ENCODE results near the gene AFDN. TPM values are rescaled to one million over a fixed set of nuclear protein-coding genes. Genes with fewer than 3 reads are reported as not detected.

AFDN gene
- total RNA-seq, 1 experiment from 2014 or later, result 107 TPM

DNA sequence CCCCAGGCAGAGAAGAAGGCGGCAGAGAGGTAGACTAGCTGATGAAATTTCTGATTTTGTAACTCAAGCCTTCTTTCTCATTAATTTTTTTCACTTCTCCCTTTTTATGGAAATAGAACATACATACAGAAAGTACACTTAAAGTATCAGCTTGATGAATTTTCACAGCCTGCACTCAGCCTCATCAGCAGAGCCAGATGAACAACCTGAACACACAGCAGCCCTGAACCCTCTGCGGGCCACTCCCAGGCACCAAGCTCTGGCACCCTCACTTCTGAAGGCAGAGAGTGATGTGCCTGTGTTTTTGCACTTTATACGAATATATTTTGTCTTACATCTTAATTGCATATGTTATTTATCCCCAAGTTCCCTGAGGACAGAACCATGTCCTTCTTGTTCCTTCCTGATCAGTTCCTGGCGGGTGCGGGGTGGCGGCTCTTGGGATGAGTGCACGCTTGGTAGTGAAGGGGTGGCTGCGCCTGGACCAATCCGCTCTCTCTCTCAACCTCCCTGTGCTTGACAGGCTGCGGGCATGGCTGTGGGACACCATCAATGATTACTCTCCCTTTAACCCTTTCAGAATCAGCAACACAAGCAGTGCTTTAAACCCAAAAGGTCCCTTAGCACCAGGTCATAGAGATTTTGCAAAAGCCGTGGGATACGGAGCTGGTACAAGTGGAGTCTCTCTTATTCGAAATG lies 34.8 kb upstream of the AFDN start:
- no peaks in the 10 kb centered on the region for H3K27me3 ChIP-seq (replicated peaks; ENCODE audit: insufficient read depth, low read depth, low read length, poor library complexity)
- no TSS peak for BruUV-seq (replicated peaks)
- H3K36me3 ChIP-seq (ENCODE audit: insufficient read depth, low read length, poor library complexity, severe bottlenecking), result no peaks in the 10 kb centered on the region
- peaks cover 25% of the 10 kb centered on the region for H3K4me1 ChIP-seq (ENCODE audit: insufficient read depth, low read length, poor library complexity, severe bottlenecking)
- POLR2A ChIA-PET (ENCODE audit: low non-redundant PET), result no interaction called here
- H3K27ac ChIP-seq (ENCODE audit: low read depth, low read length, poor library complexity, severe bottlenecking), result no peak overlapping the region
- intact Hi-C loops (cut with micrococcal nuclease; ENCODE audit: unreplicated experiment), result no loop called here
- CTCF ChIA-PET, result interaction anchor here (0.5 kb wide), 1 partner anchor 505 kb away, joined by 4 read pairs; no protein-coding TSS in a partner anchor
- no peak for TF ChIP-seq EZH2 (IDR thresholded peaks at IDR 0.05; ENCODE audit: borderline replicate concordance, low read depth, low read length, poor library complexity, severe bottlenecking)
- TF ChIP-seq, protein P1, sequence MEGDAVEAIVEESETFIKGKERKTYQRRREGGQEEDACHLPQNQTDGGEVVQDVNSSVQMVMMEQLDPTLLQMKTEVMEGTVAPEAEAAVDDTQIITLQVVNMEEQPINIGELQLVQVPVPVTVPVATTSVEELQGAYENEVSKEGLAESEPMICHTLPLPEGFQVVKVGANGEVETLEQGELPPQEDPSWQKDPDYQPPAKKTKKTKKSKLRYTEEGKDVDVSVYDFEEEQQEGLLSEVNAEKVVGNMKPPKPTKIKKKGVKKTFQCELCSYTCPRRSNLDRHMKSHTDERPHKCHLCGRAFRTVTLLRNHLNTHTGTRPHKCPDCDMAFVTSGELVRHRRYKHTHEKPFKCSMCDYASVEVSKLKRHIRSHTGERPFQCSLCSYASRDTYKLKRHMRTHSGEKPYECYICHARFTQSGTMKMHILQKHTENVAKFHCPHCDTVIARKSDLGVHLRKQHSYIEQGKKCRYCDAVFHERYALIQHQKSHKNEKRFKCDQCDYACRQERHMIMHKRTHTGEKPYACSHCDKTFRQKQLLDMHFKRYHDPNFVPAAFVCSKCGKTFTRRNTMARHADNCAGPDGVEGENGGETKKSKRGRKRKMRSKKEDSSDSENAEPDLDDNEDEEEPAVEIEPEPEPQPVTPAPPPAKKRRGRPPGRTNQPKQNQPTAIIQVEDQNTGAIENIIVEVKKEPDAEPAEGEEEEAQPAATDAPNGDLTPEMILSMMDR (conservative IDR thresholded peaks at IDR 0.05; ENCODE audit: low read depth, low read length), result no peak
- no peak overlapping the region for H3K4me3 ChIP-seq (ENCODE audit: low read depth, low read length, poor library complexity, severe bottlenecking)
- no peaks in the 10 kb centered on the region for H3K9me3 ChIP-seq (ENCODE audit: low read depth, low read length, poor library complexity, severe bottlenecking)
- DNase-seq (ENCODE audit: low spot score), result no peak

DNA sequence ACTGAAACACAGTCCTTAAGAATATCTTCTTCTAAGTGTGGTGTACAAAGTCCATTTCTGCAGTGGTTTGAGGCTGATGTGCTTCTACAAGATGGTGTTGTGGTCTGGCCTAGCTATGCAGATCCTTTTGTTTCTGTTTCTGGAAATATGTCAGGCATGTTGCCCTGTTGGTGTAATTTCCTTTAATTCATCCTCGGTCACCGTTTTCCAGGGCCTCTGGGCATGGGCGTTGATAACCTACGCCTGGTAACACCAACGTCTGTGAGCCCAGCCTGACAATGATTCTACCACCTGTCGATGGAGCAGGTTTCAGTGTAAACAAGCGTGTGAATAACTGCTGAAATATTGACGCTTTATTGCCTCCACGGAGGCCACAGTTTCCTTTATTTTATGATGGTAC lies 33.3 kb upstream of the AFDN start:
- intact Hi-C loops (cut with micrococcal nuclease; ENCODE audit: unreplicated experiment), result no loop called here
- Histone ChIP-seq H3K9me3 (ENCODE audit: low read depth, low read length, poor library complexity, severe bottlenecking) (no peaks in the 10 kb centered on the region), H3K4me3 (ENCODE audit: low read depth, low read length, poor library complexity, severe bottlenecking) (no peak overlapping the region), H3K27me3 (replicated peaks; ENCODE audit: insufficient read depth, low read depth, low read length, poor library complexity) (no peaks in the 10 kb centered on the region), H3K4me1 (ENCODE audit: insufficient read depth, low read length, poor library complexity, severe bottlenecking) (peaks cover 10% of the 10 kb centered on the region), H3K27ac (ENCODE audit: low read depth, low read length, poor library complexity, severe bottlenecking) (no peak overlapping the region), H3K36me3 (ENCODE audit: insufficient read depth, low read length, poor library complexity, severe bottlenecking) (no peaks in the 10 kb centered on the region)
- no peak for DNase-seq (ENCODE audit: low spot score)
- BruUV-seq (replicated peaks), result no TSS peak
- CTCF ChIA-PET, result no interaction called here
- TF ChIP-seq, protein P1 (conservative IDR thresholded peaks at IDR 0.05; ENCODE audit: low read depth, low read length), result no peak
- TF ChIP-seq EZH2 (IDR thresholded peaks at IDR 0.05; ENCODE audit: borderline replicate concordance, low read depth, low read length, poor library complexity, severe bottlenecking), result no peak
- POLR2A ChIA-PET (ENCODE audit: low non-redundant PET), result no interaction called here

DNA sequence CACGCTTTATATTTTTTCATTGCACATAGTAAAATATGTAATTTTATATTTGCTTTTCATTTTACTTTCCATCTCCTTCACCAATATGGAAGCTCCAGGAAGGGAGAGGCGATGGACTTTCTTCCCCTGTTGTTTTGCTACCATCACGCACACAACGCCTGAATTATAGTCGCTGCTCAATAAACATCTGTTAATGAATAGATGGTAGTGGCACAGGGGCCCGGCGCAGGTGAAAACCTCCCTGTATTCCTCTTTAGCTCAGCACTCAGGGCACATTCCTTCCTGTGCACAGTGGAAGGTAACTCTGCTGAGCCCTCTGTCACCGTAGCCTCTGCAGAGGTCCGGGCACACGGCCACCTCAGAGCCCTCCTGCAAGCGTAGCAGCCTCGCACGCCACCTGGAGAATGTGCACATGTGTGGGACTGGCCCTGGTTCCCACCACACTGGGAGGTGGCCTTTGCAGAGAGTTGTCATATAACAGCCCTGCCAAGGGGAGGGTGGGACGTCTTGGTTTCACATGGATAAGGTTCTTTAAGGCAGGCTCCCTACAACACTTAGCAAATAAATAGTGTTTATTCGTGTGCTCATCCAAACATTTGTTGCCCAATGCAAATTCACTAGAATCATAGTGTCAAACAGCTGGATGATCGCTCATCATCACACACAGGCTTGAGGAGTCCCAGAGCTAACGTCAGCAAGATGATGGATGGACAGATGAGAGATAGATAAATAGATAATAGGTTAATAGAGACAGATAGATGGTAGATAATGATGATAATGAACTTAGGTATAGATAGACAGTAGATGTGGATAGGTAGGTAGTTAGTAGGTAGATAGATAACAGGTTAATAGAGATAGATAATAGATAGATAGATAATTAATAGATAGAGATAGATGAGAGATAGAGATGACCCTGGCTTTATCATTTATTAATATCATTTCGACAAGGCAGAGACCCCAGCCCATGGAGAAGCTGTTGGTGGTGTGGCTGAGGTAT lies 32.3 kb upstream of the AFDN start:
- H3K36me3 ChIP-seq (ENCODE audit: insufficient read depth, low read length, poor library complexity, severe bottlenecking), result no peaks in the 10 kb centered on the region
- CTCF ChIA-PET, result no interaction called here
- TF ChIP-seq EZH2 (IDR thresholded peaks at IDR 0.05; ENCODE audit: borderline replicate concordance, low read depth, low read length, poor library complexity, severe bottlenecking), result no peak
- TF ChIP-seq, protein P1 (conservative IDR thresholded peaks at IDR 0.05; ENCODE audit: low read depth, low read length), result no peak
- no peaks in the 10 kb centered on the region for H3K4me1 ChIP-seq (ENCODE audit: insufficient read depth, low read length, poor library complexity, severe bottlenecking)
- POLR2A ChIA-PET (ENCODE audit: low non-redundant PET), result no interaction called here
- DNase-seq (ENCODE audit: low spot score), result no peak
- no peaks in the 10 kb centered on the region for H3K27me3 ChIP-seq (replicated peaks; ENCODE audit: insufficient read depth, low read depth, low read length, poor library complexity)
- BruUV-seq (replicated peaks), result no TSS peak
- no peaks in the 10 kb centered on the region for H3K9me3 ChIP-seq (ENCODE audit: low read depth, low read length, poor library complexity, severe bottlenecking)
- intact Hi-C loops (cut with micrococcal nuclease; ENCODE audit: unreplicated experiment), result no loop called here
- H3K4me3 ChIP-seq (ENCODE audit: low read depth, low read length, poor library complexity, severe bottlenecking), result no peak overlapping the region
- H3K27ac ChIP-seq (ENCODE audit: low read depth, low read length, poor library complexity, severe bottlenecking), result no peak overlapping the region
